ENCODE measurements around the gene TBC1D5.

TBC1D5 gene

DNA sequence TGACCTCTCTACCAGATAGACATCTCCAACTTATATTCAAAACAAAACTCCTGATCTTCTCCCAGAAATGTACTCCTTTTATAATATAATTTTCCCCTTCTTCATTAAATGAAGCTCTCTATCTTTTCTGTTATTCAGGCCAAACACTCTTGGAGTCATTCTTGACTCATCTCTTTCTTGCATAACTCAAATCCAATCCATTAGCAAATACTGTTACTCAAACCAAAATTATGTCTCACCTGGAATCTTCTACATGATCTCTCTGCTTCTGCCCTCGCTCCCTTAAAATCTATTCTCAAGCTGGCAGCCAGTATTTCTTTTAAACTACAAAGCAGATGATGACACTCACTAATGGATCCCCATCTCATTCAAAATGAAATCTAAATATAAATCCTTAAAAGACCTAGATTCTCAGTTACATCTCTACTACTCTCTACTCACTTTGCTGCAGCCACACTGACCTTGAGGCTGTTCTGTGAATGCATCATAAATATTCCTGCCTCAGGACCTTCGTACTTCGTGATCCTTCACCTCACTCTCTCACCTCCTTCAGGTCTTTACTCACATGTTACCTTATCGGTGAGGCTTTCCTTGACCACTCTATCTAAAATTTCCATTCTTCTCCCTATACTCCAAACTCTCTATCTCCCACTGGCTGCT is 160.9 kb downstream of the TBC1D5 start:
- no peak overlapping the region for H3K27ac ChIP-seq (ENCODE audit: low read length)

DNA sequence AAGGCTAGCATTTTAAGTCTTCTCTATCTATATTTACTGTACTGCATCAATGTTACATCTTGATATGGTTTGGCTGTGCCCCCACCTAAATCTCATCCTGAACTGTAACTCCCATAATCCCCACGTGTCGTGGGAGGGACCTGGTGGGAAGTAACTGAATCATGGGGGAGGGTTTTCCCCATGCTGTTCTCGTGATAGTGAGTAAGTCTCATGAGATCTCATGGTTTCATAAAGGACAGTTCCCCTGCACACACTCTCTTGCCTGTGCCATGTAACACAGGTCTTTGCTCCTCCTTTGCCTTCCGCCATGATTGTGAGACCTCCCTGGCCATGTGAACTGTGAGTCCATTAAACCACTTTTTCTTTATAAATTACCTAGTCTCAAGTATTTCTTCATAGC is 161.5 kb downstream of the TBC1D5 start:
- Histone ChIP-seq H3K4me1 (ENCODE audit: control insufficient read depth, low read depth, low read length) (peaks cover 10% of the 10 kb centered on the region), H3K9me3 (ENCODE audit: control insufficient read depth, low read depth, low read length) (no peaks in the 10 kb centered on the region), H3K36me3 (ENCODE audit: control insufficient read depth, low read depth, low read length) (no peaks in the 10 kb centered on the region), H3K27me3 (ENCODE audit: control insufficient read depth, insufficient read depth, low read length) (no peaks in the 10 kb centered on the region), H3K4me3 (ENCODE audit: low read length) (no peak overlapping the region), H3K27ac (ENCODE audit: low read length) (no peak overlapping the region), H3K9ac (ENCODE audit: low read length) (no peak overlapping the region)

More for the DNA sequence above, 160.9 kb downstream of the TBC1D5 start:
- Histone ChIP-seq H3K9ac (ENCODE audit: low read length) (no peak overlapping the region), H3K4me3 (ENCODE audit: low read length) (no peak overlapping the region), H3K4me1 (ENCODE audit: control insufficient read depth, low read depth, low read length) (peaks cover 16% of the 10 kb centered on the region), H3K36me3 (ENCODE audit: control insufficient read depth, low read depth, low read length) (no peaks in the 10 kb centered on the region), H3K9me3 (ENCODE audit: control insufficient read depth, low read depth, low read length) (no peaks in the 10 kb centered on the region), H3K27me3 (ENCODE audit: control insufficient read depth, insufficient read depth, low read length) (no peaks in the 10 kb centered on the region)

DNA sequence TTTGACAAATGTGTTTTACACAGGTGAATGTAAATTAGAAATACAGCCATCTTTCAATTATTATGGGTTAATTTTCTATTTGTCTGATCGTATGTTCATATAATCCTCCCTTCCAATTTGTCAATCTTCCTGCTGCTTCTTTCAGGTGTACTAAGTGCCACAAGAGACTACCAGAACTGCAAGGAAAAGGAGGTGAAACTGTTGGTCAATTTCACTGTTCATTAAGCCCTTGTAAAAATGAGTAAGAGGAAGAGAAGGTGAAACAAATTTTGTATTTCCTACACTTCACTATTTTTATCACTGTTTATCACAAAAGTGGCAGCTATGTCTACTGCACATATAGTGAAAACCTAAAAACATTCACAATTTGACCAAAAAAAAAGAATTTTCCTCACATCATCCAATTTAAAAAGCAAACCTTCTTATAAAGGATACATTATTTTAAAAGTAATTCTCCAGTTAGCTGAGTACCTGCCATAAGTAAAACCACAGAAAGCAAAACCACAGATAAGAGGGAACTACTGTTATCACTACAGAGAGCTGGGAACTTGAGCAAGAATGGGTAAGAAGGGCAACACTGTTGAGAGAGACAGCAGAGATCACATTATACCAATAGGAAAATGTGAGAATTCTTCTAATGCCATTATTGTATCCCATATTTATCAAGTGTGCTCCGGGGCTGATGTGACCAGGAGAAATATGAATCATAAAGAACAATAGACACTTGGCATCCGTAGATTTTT is 163.0 kb downstream of the TBC1D5 start:
- Histone ChIP-seq H3K9me3 (ENCODE audit: control insufficient read depth, low read depth, low read length) (no peaks in the 10 kb centered on the region), H3K4me1 (ENCODE audit: control insufficient read depth, low read depth, low read length) (peaks cover 3% of the 10 kb centered on the region), H3K4me3 (ENCODE audit: low read length) (no peak overlapping the region), H3K27me3 (ENCODE audit: control insufficient read depth, insufficient read depth, low read length) (no peaks in the 10 kb centered on the region), H3K36me3 (ENCODE audit: control insufficient read depth, low read depth, low read length) (no peaks in the 10 kb centered on the region), H3K27ac (ENCODE audit: low read length) (no peak overlapping the region), H3K9ac (ENCODE audit: low read length) (no peak overlapping the region)

DNA sequence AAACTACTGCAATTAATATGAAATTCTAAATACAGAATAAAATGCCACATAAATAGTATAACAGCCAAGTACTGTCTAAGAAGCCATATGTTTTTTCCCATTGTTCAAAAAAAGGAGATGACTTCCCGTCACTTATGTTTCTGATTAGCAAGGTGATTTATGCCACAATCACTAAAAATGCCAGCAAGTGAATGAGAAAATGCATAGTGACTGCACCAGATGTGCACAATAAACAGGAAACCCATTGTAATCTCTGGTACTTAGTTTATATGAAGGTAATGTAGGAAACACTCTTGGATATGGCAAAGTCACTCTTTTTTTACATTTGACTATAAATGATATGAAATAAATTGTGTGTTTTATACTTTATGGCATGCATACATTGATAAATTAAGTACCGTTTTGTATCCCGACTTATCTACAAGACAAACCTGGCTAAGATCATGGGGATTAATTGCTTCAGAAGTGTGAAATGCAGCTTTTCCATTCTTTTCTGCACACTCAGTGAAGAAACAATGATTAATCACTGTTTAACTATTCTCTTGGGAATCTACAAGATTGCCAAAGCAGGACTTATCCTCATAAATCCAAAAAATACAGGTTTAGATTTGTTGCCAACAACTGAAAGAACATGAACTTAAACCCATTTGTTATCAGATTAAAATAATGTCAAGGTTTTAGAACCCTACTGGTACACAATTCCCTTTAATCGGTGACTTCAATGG is 164.5 kb downstream of the TBC1D5 start:
- no peaks in the 10 kb centered on the region for H3K27me3 ChIP-seq (ENCODE audit: control insufficient read depth, insufficient read depth, low read length)

DNA sequence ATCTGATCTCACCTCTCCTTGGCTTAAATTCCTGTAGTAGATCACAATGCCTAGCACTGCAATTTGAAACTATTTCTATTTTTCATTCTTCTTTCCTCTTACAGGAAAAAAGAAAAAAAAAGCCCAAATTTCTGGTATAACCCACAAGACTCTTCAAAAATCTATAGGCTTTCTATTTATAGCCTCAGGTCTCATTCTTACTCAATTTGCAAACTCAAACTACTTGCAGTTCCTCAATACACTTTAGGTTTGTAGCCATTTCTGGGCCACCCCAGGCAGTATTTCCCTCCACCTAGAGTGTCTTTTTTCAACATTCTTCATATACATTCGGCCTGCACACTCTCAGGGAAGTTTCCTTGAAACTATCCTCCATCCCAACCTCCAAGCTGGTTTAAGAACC is 169.0 kb downstream of the TBC1D5 start:
- Histone ChIP-seq H3K4me3 (ENCODE audit: low read length) (no peak overlapping the region), H3K27me3 (ENCODE audit: control insufficient read depth, insufficient read depth, low read length) (no peaks in the 10 kb centered on the region), H3K36me3 (ENCODE audit: control insufficient read depth, low read depth, low read length) (no peaks in the 10 kb centered on the region), H3K4me1 (ENCODE audit: control insufficient read depth, low read depth, low read length) (peaks cover 3% of the 10 kb centered on the region), H3K27ac (ENCODE audit: low read length) (no peak overlapping the region), H3K9ac (ENCODE audit: low read length) (no peak overlapping the region), H3K9me3 (ENCODE audit: control insufficient read depth, low read depth, low read length) (no peaks in the 10 kb centered on the region)

More for the DNA sequence above, 164.5 kb downstream of the TBC1D5 start:
- H3K4me3 ChIP-seq (ENCODE audit: low read length), result no peak overlapping the region
- peaks cover 3% of the 10 kb centered on the region for H3K4me1 ChIP-seq (ENCODE audit: control insufficient read depth, low read depth, low read length)
- no peak overlapping the region for H3K9ac ChIP-seq (ENCODE audit: low read length)
- H3K9me3 ChIP-seq (ENCODE audit: control insufficient read depth, low read depth, low read length), result no peaks in the 10 kb centered on the region
- no peaks in the 10 kb centered on the region for H3K36me3 ChIP-seq (ENCODE audit: control insufficient read depth, low read depth, low read length)
- no peak overlapping the region for H3K27ac ChIP-seq (ENCODE audit: low read length)

DNA sequence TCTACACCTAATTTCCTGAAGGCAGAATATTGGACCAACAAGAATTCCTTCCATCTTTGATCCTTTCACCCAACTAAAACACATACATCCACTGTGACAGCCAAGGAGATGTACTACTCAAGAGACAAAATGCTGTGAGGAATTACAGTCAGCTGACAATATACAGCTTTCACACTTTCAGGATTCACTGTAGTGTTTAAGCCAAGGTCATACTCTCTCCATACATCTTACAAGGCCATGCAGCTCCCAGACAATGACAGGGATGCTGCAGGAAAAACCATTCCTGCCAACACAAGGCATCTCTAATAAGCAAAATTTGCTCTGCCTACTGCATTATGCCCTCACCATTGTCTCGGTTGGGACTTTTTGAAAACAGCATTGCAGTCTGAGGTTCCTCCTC is 170.7 kb downstream of the TBC1D5 start:
- no peaks in the 10 kb centered on the region for H3K36me3 ChIP-seq (ENCODE audit: control insufficient read depth, low read depth, low read length)
- H3K27me3 ChIP-seq (ENCODE audit: control insufficient read depth, insufficient read depth, low read length), result no peaks in the 10 kb centered on the region
- no peak overlapping the region for H3K4me3 ChIP-seq (ENCODE audit: low read length)
- no peak overlapping the region for H3K27ac ChIP-seq (ENCODE audit: low read length)
- no peak overlapping the region for H3K9ac ChIP-seq (ENCODE audit: low read length)
- H3K4me1 ChIP-seq (ENCODE audit: control insufficient read depth, low read depth, low read length), result no peaks in the 10 kb centered on the region
- no peaks in the 10 kb centered on the region for H3K9me3 ChIP-seq (ENCODE audit: control insufficient read depth, low read depth, low read length)

DNA sequence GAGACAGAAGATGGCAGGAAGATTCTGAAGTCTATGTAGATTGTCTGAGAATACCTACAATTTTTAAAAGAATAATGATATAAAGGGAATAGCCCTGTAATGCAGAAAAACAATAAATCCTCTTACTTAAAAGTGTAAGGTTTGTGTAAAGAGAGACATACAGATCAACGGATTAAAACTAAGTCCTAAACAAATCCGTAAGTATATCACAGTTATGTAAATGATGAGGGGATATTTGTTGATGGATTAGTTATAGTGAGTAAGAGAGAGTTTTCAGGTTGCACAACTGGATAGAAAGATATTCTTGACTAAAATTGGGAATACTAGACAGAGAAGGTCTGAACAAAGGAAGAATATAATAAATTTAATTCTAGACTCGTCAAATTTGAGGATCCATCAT is 179.6 kb downstream of the TBC1D5 start:
- Histone ChIP-seq H3K9ac (ENCODE audit: low read length) (no peak overlapping the region), H3K27ac (ENCODE audit: low read length) (no peak overlapping the region), H3K4me1 (ENCODE audit: control insufficient read depth, low read depth, low read length) (no peaks in the 10 kb centered on the region), H3K36me3 (ENCODE audit: control insufficient read depth, low read depth, low read length) (no peaks in the 10 kb centered on the region), H3K27me3 (ENCODE audit: control insufficient read depth, insufficient read depth, low read length) (no peaks in the 10 kb centered on the region), H3K9me3 (ENCODE audit: control insufficient read depth, low read depth, low read length) (no peaks in the 10 kb centered on the region), H3K4me3 (ENCODE audit: low read length) (no peak overlapping the region)

DNA sequence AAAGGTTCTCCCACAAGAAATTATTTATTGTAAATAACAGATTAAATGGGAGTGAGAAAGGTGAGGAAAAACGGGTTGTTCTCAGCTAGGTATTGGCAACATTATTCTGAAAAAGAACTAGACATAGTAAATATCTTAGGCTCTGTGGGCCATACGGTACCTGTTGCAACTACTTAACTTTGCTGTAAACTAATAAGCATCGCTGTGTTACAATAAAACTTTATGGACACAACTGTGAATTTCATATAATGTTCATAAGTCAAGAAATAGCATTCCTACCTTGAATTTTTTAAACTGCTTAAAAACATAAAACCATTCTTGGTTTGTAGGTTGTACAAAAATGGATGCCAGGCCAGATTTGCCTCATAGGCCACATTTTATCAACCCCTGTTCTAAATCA is 183.9 kb downstream of the TBC1D5 start:
- no peaks in the 10 kb centered on the region for H3K27me3 ChIP-seq (ENCODE audit: control insufficient read depth, insufficient read depth, low read length)
- no peaks in the 10 kb centered on the region for H3K9me3 ChIP-seq (ENCODE audit: control insufficient read depth, low read depth, low read length)
- no peak overlapping the region for H3K4me3 ChIP-seq (ENCODE audit: low read length)

DNA sequence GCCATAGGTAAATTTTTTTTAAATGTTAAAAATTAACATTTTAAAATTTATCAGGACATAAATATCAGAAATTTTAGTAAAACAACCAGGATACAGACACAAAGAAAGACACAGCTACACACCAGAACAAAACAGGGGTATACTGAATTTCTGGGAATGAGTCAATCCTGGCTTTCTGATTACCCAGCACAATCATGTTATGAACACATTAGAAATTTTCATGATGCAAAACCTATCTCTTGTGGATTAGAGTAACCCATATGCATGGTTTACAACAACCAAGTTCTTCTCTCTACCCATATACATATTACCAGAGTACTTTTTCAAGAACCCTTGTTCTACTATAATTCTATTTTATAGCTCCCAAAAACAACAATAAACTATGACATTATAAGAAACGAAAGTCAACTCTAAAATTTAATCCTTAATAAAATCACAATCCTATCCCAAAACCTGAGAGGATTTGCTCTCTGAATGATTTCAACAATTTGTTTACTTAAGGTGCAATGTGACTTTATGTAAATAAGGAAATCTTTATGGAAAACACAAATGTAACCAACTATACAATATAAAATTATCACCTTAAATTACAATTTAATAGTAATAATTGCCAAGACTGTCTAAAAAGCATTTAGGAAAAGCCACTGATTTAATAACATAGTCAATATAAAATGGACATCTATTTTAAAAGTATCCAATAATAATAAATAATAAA is 184.5 kb downstream of the TBC1D5 start:
- Histone ChIP-seq H3K9ac (ENCODE audit: low read length) (no peak overlapping the region), H3K27me3 (ENCODE audit: control insufficient read depth, insufficient read depth, low read length) (no peaks in the 10 kb centered on the region), H3K27ac (ENCODE audit: low read length) (no peak overlapping the region), H3K4me3 (ENCODE audit: low read length) (no peak overlapping the region), H3K9me3 (ENCODE audit: control insufficient read depth, low read depth, low read length) (no peaks in the 10 kb centered on the region), H3K4me1 (ENCODE audit: control insufficient read depth, low read depth, low read length) (peaks cover 9% of the 10 kb centered on the region), H3K36me3 (ENCODE audit: control insufficient read depth, low read depth, low read length) (no peaks in the 10 kb centered on the region)

More for the DNA sequence above, 183.9 kb downstream of the TBC1D5 start:
- Histone ChIP-seq H3K9ac (ENCODE audit: low read length) (no peak overlapping the region), H3K36me3 (ENCODE audit: control insufficient read depth, low read depth, low read length) (no peaks in the 10 kb centered on the region), H3K4me1 (ENCODE audit: control insufficient read depth, low read depth, low read length) (peaks cover 9% of the 10 kb centered on the region), H3K27ac (ENCODE audit: low read length) (no peak overlapping the region)

DNA sequence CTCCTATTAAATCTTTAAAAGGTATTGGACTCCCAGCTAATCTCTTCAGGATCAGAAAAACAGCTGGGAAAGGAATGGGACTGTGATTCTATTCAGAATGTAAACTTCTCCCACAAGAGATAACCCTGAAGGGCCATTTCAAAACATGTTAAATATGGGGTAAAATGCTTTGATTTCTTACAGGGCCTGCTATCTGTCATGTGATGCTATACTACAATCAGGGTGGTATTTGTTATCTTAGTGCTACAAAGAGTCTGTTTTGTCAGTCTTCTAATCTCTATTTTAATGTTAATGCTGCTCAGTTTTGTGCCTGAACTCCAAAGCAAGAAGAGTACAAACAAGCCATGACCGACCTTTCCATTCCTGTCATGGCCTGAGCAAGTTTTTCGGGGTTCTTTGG is 186.9 kb downstream of the TBC1D5 start:
- no peaks in the 10 kb centered on the region for H3K9me3 ChIP-seq (ENCODE audit: control insufficient read depth, low read depth, low read length)
- no peak overlapping the region for H3K9ac ChIP-seq (ENCODE audit: low read length)
- no peak overlapping the region for H3K4me3 ChIP-seq (ENCODE audit: low read length)
- no peak overlapping the region for H3K27ac ChIP-seq (ENCODE audit: low read length)
- peaks cover 9% of the 10 kb centered on the region for H3K4me1 ChIP-seq (ENCODE audit: control insufficient read depth, low read depth, low read length)
- H3K36me3 ChIP-seq (ENCODE audit: control insufficient read depth, low read depth, low read length), result no peaks in the 10 kb centered on the region
- no peaks in the 10 kb centered on the region for H3K27me3 ChIP-seq (ENCODE audit: control insufficient read depth, insufficient read depth, low read length)

DNA sequence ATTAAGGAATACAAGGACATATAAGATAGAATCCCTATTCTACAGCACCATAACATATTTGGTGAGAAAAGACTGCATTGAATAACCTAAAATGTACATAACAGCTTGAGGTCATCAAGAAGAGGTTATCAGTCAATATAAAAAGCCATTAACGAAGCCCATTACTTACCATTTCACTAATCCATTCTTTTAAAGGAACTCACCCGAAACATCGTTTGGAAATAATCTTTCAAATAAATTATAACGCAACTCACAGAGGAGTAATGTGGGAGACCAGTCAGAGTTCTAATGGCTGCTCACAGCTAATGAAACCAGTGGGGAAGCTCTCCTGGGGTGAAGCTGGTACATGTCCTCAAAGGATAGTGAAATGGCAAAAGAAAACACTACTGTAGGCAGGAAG is 188.4 kb downstream of the TBC1D5 start:
- no peak overlapping the region for H3K27ac ChIP-seq (ENCODE audit: low read length)
- H3K4me3 ChIP-seq (ENCODE audit: low read length), result no peak overlapping the region
- H3K9ac ChIP-seq (ENCODE audit: low read length), result no peak overlapping the region
- H3K4me1 ChIP-seq (ENCODE audit: control insufficient read depth, low read depth, low read length), result peaks cover 9% of the 10 kb centered on the region
- H3K27me3 ChIP-seq (ENCODE audit: control insufficient read depth, insufficient read depth, low read length), result no peaks in the 10 kb centered on the region
- no peaks in the 10 kb centered on the region for H3K9me3 ChIP-seq (ENCODE audit: control insufficient read depth, low read depth, low read length)
- no peaks in the 10 kb centered on the region for H3K36me3 ChIP-seq (ENCODE audit: control insufficient read depth, low read depth, low read length)
